Hematopoietic multipotent progenitor cell treated with erythropoietin and hydrocortisone succinate and interleukin-3 and kit ligand, for 4 days (in vitro differentiated cells): Measurements from ENCODE around the gene EXOC6B.

ENCODE experiments used
- DNase-seq: peaks from one replicate; pipeline ENCODE4 v3.0.0-alpha.2; 2015

The EXOC6B gene

DNA sequence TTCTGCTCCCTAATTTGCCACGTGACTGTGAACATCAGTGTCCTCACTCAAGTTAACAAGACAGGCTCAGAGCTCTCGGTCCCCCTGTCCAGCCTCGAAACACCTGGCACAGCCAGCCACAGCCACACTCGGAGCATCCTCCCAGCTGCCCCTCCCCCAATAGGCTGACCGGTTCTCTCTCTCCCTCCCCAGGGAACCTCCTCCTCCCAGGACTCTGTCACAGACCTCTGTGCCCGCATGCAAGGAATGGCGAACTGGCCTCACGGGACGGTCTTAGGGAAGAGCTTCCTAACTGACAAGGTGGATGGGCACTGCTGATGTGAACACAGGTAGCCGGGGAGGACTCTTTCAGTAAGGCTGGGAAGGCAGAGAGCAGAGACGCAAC is 697.0 kb downstream of the EXOC6B start:
- DNase-seq, result no peak

DNA sequence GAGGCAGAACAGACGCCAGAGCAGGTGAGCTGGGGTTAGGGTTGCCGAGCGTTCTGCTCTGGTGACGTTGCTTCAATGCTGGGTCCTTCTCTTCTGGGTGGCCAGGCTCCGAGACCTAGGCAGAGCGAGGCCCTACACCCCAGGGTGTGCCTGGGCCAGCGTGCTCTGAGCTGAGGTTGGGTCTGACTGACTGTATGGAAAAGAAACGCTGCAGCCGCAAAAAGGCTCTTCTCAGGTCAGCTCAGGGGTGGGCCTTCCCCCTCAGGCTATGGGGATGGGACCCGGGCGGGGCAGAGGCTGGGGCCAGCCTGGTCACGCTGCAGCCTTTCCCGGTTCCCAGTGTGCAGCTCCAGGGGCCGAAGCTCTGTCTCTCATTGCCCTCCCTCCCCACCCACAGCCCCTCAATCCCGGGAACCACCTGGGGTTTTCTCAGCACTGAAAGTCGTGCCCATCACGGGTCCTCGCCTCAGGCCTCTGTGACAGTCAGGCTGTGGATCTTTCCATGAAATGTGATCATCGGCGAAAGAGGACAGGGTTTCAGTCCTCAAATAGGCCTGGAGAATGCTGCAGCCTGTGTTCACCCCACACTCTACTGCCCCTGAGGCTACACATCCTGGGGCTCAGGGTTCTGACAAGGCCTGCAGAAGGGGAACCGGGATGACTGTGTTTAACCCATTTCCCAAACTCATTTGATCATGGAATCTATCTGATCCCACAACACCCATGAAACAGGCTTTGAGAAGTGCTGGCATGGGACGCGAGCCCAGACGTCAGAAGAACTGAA is 697.6 kb downstream of the EXOC6B start:
- no peak for DNase-seq

DNA sequence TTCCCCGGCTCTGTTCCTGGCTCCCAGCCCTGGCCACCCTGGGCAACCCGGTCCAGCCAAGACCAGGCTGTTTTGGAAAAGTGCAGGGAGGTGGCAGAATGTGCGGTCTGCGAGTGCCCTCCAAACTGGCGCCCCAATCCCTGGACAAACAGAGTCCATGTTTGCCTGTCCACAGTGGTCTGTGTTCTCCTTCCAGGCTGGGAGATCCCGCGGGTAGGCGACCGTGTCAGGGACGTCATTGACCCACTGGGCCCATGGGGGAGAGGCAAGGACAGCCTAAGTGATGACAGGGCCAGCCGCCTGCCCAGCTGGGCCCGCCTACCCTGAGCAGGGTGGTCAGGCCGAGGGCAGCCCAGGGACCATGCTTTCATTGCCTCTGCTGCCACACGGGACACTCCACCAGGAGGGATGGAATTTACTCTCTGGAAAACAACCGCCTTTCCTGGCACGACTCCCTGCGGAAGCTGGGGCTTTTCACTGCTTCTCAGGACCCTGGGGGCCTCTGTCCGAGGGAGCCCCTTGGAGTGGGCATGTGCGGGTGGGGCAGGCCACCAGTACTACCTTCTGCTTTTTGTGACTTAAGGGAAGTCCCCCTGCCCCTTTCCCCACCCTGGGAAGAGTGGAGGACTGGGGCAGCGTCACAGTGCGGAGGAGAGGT is 698.3 kb downstream of the EXOC6B start:
- no peak for DNase-seq

DNA sequence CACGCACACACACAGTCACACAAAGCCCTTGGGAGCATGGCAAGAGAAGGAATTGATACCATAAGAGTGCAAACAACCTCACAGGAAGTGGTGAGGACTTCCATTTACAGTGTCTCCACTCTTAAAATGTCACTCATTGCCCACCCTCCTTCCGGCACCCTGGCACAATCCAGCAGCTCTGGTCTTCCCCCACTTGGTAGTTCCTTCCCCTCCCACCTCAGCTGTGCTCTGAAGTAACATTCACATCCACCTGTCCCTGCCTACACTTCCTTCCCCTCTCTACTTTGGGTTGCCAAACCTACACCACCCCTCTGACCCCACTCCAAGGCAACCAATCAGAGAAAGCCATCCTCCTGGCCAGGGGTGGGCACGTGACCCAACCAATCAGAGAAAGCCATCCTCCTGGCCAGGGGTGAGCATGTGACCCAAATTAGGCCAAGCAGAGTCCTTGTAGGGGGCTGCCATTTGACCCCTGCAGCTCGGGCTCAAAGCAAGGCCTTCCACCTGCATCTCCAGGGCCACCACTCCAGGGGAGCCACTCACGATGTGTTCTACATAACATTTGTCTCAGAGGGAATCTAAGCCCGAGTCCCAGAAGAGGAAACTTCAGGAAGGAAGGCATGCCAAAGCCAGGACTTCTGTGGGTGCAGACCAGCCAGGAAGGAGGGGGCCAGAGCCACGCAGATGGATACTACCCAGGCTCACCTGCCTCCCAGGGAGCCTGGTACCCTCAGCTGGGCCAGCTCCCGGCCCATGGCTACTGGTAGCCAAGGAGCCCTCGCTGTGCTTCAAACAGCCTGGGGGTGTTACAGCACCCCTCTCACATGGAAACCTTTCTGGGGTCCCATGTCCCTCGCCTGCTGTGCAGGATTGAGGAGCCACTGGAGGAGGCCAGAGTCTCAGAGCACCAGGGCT is 699.4 kb downstream of the EXOC6B start:
- DNase-seq, result no peak
